GM12878 (cell line): ENCODE data around the gene NUDT5.

ENCODE experiments used
- BRCA1 ChIP-seq: IDR thresholded peaks from 2 replicates; pipeline ENCODE4 v1.6.1; 2011; ENCODE audit warnings: low read depth, low read length, improper control_type of control experiment
- CTCF ChIP-seq, 3 experiments: IDR thresholded peaks in 2 of 3; conservative IDR thresholded peaks in 1 of 3; 2 replicates each; pipeline ENCODE4 v1.5.1; 2011; ENCODE audit warnings: low read depth in 3 of 3, low read length in 3 of 3, mild to moderate bottlenecking in 3 of 3, control low read depth in 2 of 3, moderate library complexity in 2 of 3, inconsistent platforms in 1 of 3, mixed read lengths in 1 of 3; ENCODE audit not compliant: control insufficient read depth in 2 of 3, insufficient read depth in 1 of 3; ENCODE audit errors: extremely low read depth in 1 of 3
- KDM1A ChIP-seq: fragments of 200-600 bp; sonication (generic); IDR thresholded peaks from 2 replicates; pipeline ENCODE4 v1.6.1; 2016; ENCODE audit warnings: borderline replicate concordance
- POLR2A ChIP-seq: IDR thresholded peaks from 2 replicates; pipeline ENCODE4 v1.6.1; 2011; ENCODE audit warnings: low read depth, mild to moderate bottlenecking, low read length
- TAF1 ChIP-seq: IDR thresholded peaks from 2 replicates; pipeline ENCODE4 v1.6.1; 2011; ENCODE audit warnings: mild to moderate bottlenecking, low read depth, low read length, borderline replicate concordance
- ZNF24 ChIP-seq: fragments of 450-650 bp; IDR thresholded peaks from 2 replicates; pipeline ENCODE4 v1.6.1; 2017; ENCODE audit warnings: antibody characterized with exemption, mild to moderate bottlenecking
- TF ChIP-seq, protein P1 (sequence below): fragments of 450-650 bp; IDR thresholded peaks from 2 replicates; pipeline ENCODE4 v1.6.1; 2018; ENCODE audit warnings: borderline replicate concordance, mild to moderate bottlenecking; ENCODE audit not compliant: partially characterized antibody
- TF ChIP-seq, protein P2 (sequence below): IDR thresholded peaks from 2 replicates; pipeline ENCODE4 v1.6.1; 2011; ENCODE audit warnings: low read depth, low read length, improper control_type of control experiment, borderline replicate concordance

DNA sequence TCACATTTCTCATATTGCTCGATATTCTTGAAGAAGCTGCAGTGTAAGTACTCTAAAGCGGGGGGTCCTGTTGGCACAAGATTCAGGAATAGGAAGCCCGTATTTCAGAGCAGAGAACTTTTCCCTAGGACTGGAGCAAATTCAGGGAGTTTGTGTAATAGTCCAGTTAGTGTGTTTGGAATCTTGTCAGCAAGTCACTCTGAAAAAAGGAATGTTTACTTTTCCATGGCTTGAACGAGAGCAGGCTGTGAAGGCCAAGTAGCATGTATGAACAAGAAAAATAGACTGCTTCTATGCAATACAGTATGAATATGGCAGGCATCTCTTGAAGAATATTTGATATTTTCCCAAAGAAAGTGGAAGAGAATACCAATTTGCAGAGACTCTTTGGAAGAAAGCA lies 40.1 kb upstream of the NUDT5 start:
- TF ChIP-seq CTCF (IDR thresholded peaks at IDR 0.05 in 2 of 3, conservative IDR thresholded peaks at IDR 0.05 in 1 of 3; ENCODE audit: control insufficient read depth in 2 of 3, extremely low read depth in 1 of 3, insufficient read depth in 1 of 3, low read depth in 3 of 3, low read length in 3 of 3), result no peak
- TF ChIP-seq TAF1, result no peak
- TF ChIP-seq ZNF24, result no peak
- TF ChIP-seq, protein P1, sequence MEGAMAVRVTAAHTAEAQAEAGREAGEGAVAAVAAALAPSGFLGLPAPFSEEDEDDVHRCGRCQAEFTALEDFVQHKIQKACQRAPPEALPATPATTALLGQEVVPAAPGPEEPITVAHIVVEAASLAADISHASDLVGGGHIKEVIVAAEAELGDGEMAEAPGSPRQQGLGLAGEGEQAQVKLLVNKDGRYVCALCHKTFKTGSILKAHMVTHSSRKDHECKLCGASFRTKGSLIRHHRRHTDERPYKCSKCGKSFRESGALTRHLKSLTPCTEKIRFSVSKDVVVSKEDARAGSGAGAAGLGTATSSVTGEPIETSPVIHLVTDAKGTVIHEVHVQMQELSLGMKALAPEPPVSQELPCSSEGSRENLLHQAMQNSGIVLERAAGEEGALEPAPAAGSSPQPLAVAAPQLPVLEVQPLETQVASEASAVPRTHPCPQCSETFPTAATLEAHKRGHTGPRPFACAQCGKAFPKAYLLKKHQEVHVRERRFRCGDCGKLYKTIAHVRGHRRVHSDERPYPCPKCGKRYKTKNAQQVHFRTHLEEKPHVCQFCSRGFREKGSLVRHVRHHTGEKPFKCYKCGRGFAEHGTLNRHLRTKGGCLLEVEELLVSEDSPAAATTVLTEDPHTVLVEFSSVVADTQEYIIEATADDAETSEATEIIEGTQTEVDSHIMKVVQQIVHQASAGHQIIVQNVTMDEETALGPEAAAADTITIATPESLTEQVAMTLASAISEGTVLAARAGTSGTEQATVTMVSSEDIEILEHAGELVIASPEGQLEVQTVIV, result no peak
- no peak for TF ChIP-seq POLR2A
- TF ChIP-seq, protein P2, sequence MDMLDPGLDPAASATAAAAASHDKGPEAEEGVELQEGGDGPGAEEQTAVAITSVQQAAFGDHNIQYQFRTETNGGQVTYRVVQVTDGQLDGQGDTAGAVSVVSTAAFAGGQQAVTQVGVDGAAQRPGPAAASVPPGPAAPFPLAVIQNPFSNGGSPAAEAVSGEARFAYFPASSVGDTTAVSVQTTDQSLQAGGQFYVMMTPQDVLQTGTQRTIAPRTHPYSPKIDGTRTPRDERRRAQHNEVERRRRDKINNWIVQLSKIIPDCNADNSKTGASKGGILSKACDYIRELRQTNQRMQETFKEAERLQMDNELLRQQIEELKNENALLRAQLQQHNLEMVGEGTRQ, result no peak
- no peak for TF ChIP-seq KDM1A
- no peak for TF ChIP-seq BRCA1
